PC-9 (cell line): ENCODE measurements around the gene DHRSX.

ENCODE experiments used
- EZH2 ChIP-seq: fragments of 200-600 bp; sonication (generic); IDR thresholded peaks from 2 replicates; pipeline ENCODE4 v1.8.0; 2017; ENCODE audit warnings: antibody characterized with exemption, low read depth
- TF ChIP-seq, protein P1 (sequence below): fragments of 200-600 bp; sonication (generic); conservative IDR thresholded peaks from 2 replicates; pipeline ENCODE4 v1.6.1; 2017; ENCODE audit warnings: mixed run types, antibody characterized with exemption, mild to moderate bottlenecking, moderate library complexity

DNA sequence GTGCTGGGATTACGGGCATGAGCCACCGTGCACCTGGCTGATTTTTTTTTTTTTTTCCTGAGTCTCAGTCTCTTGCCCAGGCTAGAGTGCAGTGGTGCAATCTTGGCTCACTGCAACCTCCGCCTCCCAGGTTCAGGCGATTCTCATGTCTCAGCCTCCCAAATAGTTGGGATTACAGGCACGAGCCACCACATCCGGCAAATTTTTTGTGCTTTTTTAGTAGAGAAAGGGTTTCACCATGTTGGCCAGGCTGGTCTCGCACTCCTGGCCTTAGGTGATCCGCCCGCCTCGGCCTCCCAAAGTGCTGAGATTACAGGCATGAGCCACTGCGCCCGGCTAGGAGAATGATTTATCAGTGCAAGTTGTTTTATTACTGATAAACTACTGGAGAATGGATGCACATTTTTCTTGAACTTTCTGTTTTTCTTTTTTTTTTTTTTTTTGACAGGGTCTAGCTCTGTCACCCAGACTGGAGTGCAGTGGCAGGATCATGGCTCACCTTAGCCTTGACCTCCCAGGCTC, 39.7 kb upstream of the DHRSX start:
- TF ChIP-seq, protein P1, sequence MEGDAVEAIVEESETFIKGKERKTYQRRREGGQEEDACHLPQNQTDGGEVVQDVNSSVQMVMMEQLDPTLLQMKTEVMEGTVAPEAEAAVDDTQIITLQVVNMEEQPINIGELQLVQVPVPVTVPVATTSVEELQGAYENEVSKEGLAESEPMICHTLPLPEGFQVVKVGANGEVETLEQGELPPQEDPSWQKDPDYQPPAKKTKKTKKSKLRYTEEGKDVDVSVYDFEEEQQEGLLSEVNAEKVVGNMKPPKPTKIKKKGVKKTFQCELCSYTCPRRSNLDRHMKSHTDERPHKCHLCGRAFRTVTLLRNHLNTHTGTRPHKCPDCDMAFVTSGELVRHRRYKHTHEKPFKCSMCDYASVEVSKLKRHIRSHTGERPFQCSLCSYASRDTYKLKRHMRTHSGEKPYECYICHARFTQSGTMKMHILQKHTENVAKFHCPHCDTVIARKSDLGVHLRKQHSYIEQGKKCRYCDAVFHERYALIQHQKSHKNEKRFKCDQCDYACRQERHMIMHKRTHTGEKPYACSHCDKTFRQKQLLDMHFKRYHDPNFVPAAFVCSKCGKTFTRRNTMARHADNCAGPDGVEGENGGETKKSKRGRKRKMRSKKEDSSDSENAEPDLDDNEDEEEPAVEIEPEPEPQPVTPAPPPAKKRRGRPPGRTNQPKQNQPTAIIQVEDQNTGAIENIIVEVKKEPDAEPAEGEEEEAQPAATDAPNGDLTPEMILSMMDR: no peak
- no peak for TF ChIP-seq EZH2
